Cardiac fibroblast (primary cell): ENCODE measurements around the gene CDK6.
"Not testable (repeated sequence)": the region's sequence is repeated elsewhere in the genome, so short reads cannot be mapped to it uniquely, and the experiment has no call there.

Experiments used
- DNase-seq, 2 donors: peaks; one replicate each; pipeline versions ENCODE4 v3.0.0 to v3.0.0-alpha.2; 2010; ENCODE audit warnings: low read depth in 2 of 2
- H3K4me3 ChIP-seq, 2 donors: replicated peaks in 1 of 2; 1 replicate in 1 of 2; 2 replicates in 1 of 2; pipeline ENCODE4 v1.5.1; 2011; ENCODE audit warnings: low read depth in 2 of 2, low read length in 2 of 2, mild to moderate bottlenecking in 2 of 2, moderate library complexity in 1 of 2
- CTCF ChIP-seq: IDR thresholded peaks from one replicate; pipeline ENCODE4 v1.5.1; 2011; ENCODE audit warnings: low read depth, mild to moderate bottlenecking, low read length, inconsistent platforms

Gene CDK6

GRCh38 chr7:92749327-92749755 lies 87.0 kb downstream of the CDK6 start:
- TF ChIP-seq CTCF: no peak
- peak in 1 of 2 donors; percentile 65 for DNase-seq
- no peak overlapping the region for H3K4me3 ChIP-seq

DNA sequence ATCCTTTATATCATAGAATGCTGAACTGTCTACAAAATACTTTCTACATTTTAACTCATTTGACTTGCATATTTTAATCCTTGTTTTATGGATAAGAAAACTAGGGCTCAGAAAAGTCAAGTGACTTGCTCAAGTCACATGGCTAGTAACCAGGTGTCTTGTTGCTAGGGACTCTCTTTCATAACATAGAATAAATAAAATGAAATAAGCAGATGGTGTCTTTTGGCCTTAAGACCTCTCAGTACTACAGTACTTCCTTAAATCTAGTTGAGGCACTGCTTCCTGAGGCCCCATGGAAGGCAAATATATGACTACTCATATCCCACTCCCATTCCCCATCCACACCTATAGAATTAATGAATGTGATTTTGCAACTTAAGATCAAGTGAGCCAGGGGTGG lies 87.9 kb downstream of the CDK6 start:
- no peak for TF ChIP-seq CTCF
- no peak overlapping the region for H3K4me3 ChIP-seq
- no peak for DNase-seq

GRCh38 chr7:92747041-92747835 lies 89.1 kb downstream of the CDK6 start:
- TF ChIP-seq CTCF: no peak
- peak in 1 of 2 donors; percentile 54 for DNase-seq
- no peak overlapping the region for H3K4me3 ChIP-seq

DNA sequence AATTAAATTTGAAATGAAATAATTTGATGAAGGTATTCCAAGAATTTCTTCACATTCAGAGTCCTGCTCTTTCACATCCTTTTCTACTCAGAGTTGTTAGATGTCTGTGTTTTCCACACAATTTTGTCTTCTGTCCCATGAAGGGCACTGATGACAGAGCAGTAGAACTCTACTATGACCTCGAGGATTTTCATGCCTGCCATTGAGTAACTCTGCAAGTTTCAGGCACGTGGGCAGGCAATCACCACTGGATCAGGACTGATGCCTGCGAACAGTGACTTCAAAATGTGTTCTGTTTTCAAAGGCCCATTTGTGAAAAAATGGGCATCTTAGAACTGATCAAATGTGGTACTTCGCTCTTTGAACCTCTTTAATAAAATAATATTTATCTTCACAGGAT lies 91.1 kb downstream of the CDK6 start:
- DNase-seq: no peak
- no peak overlapping the region for H3K4me3 ChIP-seq
- no peak for TF ChIP-seq CTCF

GRCh38 chr7:92744180-92744579 lies 92.2 kb downstream of the CDK6 start:
- peak in 1 of 2 donors; percentile 42 for DNase-seq
- H3K4me3 ChIP-seq: not testable (repeated sequence)

- no peak for DNase-seq
- TF ChIP-seq CTCF: no peak
- H3K4me3 ChIP-seq: no peak overlapping the region
Observed at GRCh38 chr7:92742186-92742585, 94.2 kb downstream of the CDK6 start.

DNA sequence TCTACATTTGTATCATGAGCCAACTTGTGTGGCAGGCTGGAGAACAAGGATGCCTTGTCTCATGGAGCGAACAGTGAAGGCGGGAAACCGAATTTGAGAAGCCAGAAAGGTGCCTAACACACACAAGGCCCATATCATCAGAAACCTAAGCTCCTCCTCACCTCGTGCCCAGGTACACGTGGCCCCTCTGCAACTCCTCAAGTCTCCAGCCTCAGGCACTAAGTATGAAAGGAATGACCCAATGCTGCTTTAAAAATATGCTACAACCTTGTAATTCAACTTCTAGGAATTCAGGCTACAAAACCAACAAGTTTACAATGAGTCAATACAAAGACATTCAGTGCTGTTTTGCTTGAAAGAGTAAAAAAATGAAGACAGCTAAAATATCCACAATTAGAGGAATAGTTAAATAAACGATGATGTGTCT lies 95.7 kb downstream of the CDK6 start:
- TF ChIP-seq CTCF: no peak
- DNase-seq: peak; percentile 61 to 89
- H3K4me3 ChIP-seq: no peak overlapping the region
